Activated naive CD4-positive, alpha-beta T cell treated with anti-CD3 and anti-CD28 coated beads, Interleukin-2, amount 50 U/mL, for 24 hours (primary cell): ENCODE data around the gene NOP14.
"Not testable (repeated sequence)": the region's sequence is repeated elsewhere in the genome, so short reads cannot be mapped to it uniquely, and the experiment has no call there.

Experiments used
- H3K27ac Mint-ChIP-seq: one replicate; pipeline ENCODE4 v1.8.0; 2021; ENCODE audit warnings: mild to moderate bottlenecking, mixed read lengths
- H3K27me3 Mint-ChIP-seq: one replicate; pipeline ENCODE4 v1.8.0; 2021; ENCODE audit warnings: mixed read lengths
- H3K36me3 Mint-ChIP-seq: one replicate; pipeline ENCODE4 v1.8.0; 2021; ENCODE audit warnings: mixed read lengths
- H3K4me1 Mint-ChIP-seq: one replicate; pipeline ENCODE4 v1.8.0; 2021; ENCODE audit warnings: mixed read lengths
- H3K4me3 Mint-ChIP-seq: one replicate; pipeline ENCODE4 v1.8.0; 2021; ENCODE audit warnings: mild to moderate bottlenecking, mixed read lengths
- H3K9me3 Mint-ChIP-seq: one replicate; pipeline ENCODE4 v1.8.0; 2021; ENCODE audit warnings: mixed read lengths

NOP14 gene

DNA sequence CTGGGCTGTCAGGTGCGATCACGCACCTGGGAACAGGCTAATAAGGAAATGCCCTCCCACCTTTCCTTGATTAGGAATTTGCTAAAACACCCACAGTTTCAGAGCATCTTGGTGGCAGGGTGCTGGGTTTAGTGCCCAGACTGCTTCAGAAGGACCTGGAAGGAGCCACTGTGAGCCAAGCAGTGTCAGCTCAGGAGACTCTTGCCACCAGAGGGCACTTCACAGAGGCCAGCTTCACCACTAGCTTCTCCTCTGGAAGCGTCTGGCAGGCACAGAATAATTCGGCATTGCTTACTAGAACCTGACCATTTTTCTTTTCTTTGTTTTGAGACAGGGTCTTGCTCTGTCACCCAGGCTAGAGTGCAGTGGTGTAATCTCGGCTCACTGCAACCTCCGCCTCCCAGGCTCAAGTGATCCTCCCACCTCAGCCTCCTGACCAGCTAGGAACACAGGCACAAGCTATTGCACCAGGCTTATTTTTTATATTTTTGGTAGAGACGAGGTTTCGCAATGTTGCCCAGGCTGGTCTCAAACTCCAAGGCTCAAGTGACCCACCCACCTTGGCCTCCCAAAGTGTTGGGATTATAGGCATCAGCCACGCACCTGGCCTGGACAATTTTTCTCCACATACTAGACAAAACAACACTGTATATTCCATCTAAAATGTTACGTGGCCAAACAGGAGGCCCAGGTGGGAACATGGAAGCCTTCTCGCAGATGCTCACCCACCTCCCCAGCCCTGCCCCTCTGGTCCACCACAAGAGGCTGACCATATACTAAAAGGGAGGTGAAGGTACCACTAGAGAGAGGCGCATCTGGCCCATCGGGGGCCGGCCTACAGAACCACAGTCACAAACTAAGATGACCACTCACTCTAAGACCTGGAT is 14.1 kb downstream of the NOP14 start:
- H3K27me3 Mint-ChIP-seq = no peaks in the 10 kb centered on the region
- H3K4me3 Mint-ChIP-seq = no peak overlapping the region
- no peaks in the 10 kb centered on the region for H3K9me3 Mint-ChIP-seq
- H3K27ac Mint-ChIP-seq = no peak overlapping the region
- peaks cover 23% of the 10 kb centered on the region for H3K36me3 Mint-ChIP-seq
- peaks cover 21% of the 10 kb centered on the region for H3K4me1 Mint-ChIP-seq

DNA sequence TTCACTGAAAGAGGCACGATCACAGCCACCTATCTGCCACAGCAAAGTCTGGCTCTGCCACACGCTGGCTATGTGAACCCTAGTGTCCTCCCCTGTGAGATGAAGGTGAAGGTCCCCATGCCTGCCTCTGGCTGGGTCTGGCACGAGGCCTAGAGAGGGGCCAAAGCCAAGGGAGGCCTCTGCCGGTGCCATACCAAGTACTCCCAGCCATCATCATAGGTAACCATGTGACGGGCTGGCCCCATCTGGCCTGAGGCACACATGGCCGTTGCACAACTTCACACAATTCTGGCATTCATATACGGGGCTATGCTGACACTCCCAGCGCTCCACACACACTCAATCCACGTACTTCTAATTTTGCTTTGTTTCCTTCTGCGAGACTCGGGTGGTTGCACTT is 15.3 kb downstream of the NOP14 start:
- Mint-ChIP-seq H3K4me3 (no peak overlapping the region), H3K36me3 (peaks cover 24% of the 10 kb centered on the region), H3K27me3 (no peaks in the 10 kb centered on the region), H3K27ac (no peak overlapping the region), H3K4me1 (peaks cover 9% of the 10 kb centered on the region), H3K9me3 (no peaks in the 10 kb centered on the region)

DNA sequence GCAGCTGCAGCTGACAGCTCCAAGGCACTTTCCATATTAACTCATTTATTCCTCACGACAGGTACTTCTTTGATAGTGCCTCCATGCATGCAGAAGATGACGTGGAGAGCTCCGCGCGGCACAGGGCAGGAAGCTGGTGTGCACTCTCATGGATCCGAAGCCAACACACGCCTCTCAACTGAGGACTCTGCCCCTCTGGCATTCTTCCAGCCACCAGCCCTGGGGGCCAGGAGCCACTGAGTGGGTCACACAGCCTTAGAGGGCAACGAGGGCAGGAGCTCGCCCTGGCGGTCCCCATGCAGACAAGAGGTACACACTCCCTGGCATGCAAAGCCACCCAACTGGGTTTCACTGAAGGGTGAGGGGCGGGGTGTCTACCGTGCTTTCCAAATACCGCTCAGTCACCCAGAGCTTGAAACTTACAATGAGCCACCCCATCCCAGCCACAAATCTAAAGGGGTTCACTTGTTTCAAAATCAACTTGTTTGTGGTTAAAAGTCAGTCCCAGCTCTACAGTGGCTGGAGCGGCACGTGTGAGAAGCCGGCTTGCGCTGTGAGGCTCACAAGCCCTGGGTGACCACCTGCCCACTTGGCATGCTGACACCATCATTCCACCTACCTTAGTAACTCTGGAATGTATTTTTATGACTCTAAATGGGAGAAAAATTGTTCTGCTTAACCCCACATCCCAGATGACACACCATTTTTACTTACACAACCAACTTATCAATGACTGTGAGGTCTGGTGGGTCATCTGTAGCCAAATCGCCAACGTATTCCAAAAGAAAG is 16.2 kb downstream of the NOP14 start:
- H3K4me1 Mint-ChIP-seq = peaks cover 9% of the 10 kb centered on the region
- no peaks in the 10 kb centered on the region for H3K9me3 Mint-ChIP-seq
- H3K27me3 Mint-ChIP-seq = no peaks in the 10 kb centered on the region
- H3K27ac Mint-ChIP-seq = peak overlapping the region; percentile 17
- no peak overlapping the region for H3K4me3 Mint-ChIP-seq
- H3K36me3 Mint-ChIP-seq = peaks cover 24% of the 10 kb centered on the region

DNA sequence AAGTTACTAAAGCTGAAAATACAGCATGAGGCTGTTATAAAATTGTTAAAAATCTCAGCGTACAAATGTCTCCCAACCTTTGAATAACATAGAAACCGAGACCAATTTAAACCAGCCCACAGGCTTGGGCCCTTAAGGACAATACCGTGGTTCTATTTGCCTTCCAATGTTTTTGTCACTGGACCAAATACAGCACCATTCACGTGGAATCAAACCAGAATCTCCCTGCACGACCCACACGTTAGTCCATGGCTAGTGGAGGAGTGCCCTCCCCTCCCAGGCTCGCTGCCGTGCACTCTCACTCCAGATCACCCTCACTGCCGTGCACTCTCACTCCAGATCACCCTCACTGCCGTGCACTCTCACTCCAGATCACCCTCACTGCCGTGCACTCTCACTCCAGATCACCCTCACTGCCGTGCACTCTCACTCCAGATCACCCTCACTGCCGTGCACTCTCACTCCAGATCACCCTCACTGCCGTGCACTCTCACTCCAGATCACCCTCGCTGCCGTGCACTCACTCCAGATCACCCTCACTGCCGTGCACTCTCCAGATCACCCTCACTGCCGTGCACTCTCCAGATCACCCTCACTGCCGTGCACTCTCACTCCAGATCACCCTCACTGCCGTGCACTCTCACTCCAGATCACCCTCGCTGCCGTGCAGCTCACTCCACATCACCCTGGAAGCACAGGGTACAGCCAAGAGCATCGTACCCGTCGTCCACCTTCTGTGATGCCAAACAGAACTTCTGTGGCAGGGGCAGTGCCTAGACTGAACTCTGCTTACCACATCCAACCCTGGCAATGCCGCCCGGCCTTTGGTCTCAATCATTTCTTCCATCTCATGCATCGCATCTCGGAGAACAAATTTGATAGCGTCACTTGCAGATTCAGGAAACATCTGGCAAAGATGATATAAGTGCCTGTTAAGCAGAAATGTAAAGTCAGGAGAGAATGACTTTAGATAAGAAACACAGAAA is 17.3 kb downstream of the NOP14 start:
- peaks cover 24% of the 10 kb centered on the region for H3K36me3 Mint-ChIP-seq
- not testable (repeated sequence) for H3K9me3 Mint-ChIP-seq, H3K4me1 Mint-ChIP-seq, H3K27me3 Mint-ChIP-seq, H3K4me3 Mint-ChIP-seq
- H3K27ac Mint-ChIP-seq = peak overlapping the region; percentile 41

DNA sequence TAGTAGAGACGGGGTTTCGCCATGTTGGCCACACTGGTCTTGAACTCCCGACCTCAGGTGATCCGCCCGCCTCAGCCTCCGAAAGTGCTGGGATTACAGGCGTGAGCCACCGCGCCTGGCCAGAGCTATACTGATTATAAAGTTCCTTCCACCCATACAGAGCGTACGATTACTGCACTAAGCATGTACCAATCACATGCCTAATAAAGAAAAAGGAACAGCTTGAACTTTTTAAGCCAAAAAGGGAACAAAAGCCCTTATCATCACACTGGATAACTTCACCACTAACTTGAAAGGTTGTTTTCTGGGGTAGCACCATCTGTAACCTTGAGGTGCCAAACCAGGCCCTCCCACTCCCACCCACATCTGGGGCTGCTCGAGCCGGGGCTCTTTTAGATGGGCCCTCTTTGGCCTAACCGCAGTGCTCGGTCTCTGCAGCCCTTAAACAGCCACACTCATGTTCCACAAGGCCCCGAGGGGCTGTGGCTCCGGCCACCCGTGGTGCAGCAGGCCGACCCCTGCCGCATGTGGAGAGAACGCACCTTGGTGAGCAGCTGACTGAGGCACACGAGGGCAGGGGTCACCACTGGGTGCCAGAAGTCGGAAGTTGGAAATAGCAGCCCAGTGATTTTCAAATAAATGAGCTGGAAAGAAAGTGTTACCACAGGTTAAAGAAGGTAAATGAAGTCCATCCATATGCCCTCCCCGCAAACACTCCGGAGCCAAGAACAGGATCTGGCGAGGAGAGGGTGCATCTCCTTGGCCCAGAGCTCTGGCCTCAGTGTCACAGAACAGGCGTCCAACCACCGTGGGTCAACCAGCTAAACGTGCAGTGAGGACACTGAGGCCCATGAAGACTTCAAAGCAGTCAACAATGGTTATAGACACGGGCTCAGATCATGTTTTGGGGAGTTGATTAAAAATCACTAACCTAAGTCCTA is 18.4 kb downstream of the NOP14 start:
- H3K9me3 Mint-ChIP-seq = no peaks in the 10 kb centered on the region
- no peaks in the 10 kb centered on the region for H3K27me3 Mint-ChIP-seq
- no peak overlapping the region for H3K4me3 Mint-ChIP-seq
- no peak overlapping the region for H3K27ac Mint-ChIP-seq
- H3K36me3 Mint-ChIP-seq = peaks cover 19% of the 10 kb centered on the region
- peaks cover under 1% of the 10 kb centered on the region for H3K4me1 Mint-ChIP-seq

DNA sequence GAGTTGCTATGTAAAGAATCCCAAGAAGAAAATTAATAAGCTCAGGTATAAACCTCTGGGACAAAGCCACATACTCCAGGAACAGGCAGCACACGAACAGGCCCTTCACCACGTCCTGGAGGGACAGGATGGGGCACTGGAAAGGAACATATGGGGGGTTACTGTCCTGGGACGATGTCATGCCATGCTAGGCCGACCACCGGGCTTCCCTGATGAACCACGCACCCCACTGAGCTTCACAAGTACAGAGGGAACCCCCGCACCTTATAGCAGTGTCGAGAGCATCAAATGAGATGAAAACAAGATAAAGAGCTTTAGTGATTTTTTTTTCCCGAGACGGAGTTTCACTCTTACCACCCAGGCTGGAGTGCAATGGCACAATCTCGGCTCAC is 19.1 kb downstream of the NOP14 start:
- H3K9me3 Mint-ChIP-seq = no peaks in the 10 kb centered on the region
- H3K27me3 Mint-ChIP-seq = no peaks in the 10 kb centered on the region
- H3K27ac Mint-ChIP-seq = peak overlapping the region; percentile 65
- H3K4me1 Mint-ChIP-seq = no peaks in the 10 kb centered on the region
- no peak overlapping the region for H3K4me3 Mint-ChIP-seq
- H3K36me3 Mint-ChIP-seq = peaks cover 19% of the 10 kb centered on the region

DNA sequence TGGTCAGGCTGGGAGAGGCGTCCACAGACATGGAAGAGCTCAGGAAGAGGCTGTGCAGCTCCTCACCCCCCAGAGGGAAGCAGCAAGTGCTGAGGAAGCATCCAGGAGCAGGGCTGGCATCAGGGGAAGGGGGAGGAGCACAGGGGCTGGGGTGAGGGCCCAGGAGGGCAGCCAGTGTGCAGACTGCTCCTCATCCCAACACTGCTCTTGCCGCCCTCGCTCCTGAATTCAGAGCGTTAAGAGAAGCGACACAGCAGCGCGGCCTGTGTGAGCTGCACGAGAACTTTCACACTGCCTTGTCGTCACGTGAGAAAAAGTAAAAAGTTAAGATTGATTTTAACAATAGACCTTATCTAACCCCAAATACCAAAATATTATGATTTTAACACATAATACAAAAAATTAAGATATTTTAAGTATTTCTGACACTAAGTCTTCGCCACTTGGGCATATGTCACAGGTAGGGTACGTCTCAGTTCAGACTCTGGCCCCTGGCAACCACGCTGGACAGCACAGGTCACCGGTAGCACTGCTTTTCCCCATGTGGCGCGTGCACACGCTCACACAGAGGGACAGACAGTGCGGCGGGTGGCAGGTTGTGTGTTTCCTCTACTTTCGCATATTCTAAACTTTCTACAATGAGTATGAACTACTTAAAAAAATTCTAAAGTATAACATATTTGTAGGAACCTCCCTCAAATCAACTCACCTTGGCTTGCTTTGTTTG is 19.7 kb downstream of the NOP14 start:
- Mint-ChIP-seq H3K36me3 (peaks cover 17% of the 10 kb centered on the region), H3K27ac (no peak overlapping the region), H3K4me3 (no peak overlapping the region), H3K27me3 (no peaks in the 10 kb centered on the region), H3K4me1 (no peaks in the 10 kb centered on the region), H3K9me3 (no peaks in the 10 kb centered on the region)

DNA sequence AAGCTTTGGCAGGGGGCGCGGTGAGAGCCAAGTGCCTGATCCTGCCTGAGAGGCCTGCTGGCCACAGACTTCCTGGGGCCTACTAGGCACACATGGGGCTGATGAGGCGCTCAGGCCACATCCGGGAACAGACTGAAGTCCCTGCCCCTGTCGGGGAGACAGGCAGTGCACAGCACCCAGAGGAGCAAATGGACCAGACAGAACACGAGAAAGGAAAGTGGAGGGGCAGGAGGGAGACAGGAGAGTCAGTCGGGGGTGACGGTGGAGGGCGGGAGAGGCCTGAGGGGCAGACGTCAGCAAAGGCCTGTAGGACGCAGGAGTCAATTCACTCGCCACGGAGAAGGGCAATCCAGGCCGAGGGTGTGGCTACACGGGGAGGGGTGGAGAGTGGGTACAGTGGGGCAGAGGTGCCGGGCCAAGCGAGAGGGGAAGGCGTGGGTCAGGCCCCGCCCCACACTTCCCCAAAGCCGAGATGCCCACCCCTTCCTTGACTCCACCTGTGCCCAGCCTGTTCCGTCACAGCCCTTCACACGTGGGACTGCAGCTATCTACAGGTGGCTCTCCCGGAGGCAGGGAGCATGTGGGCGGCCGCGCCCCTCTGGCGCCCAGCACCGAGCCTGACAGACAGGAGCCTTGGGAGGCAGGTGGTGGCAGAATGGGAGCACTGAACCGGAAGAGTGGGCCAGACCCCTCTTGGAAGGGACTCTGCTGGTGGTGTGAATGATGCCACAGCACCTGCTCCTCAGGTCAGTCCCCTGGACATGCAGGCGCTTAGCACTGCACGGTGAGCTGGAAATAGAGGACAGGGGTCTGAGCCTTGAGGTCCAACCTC is 20.5 kb downstream of the NOP14 start:
- no peaks in the 10 kb centered on the region for H3K9me3 Mint-ChIP-seq
- no peak overlapping the region for H3K4me3 Mint-ChIP-seq
- no peaks in the 10 kb centered on the region for H3K27me3 Mint-ChIP-seq
- no peak overlapping the region for H3K27ac Mint-ChIP-seq
- H3K36me3 Mint-ChIP-seq = peaks cover 16% of the 10 kb centered on the region
- H3K4me1 Mint-ChIP-seq = peaks cover under 1% of the 10 kb centered on the region

DNA sequence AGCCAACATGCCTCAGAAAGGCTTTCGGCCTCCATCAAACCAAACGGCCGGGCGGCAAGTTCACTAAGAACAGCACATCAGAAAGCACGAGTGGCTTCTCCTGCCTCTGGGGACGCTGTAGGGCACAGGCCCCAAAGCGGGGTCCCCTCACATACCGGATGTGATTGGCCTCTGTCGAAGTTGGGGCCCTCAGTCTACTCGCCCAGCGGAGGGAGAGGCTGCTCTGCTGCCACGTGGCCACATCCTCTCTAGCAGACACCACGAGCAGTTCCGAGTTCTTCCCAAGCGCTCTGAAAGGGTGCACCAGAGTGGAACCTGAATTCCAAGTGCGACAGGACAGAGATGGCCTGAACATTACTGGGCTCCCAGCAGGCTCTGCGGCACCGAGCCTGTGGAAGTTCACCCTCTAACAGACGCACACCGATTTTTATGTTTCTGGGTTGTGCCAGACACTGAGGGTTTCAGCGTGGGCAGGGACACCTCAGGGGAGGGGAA is 21.1 kb downstream of the NOP14 start:
- Mint-ChIP-seq H3K36me3 (peaks cover 16% of the 10 kb centered on the region), H3K27ac (no peak overlapping the region), H3K4me1 (peaks cover 6% of the 10 kb centered on the region), H3K9me3 (no peaks in the 10 kb centered on the region), H3K27me3 (no peaks in the 10 kb centered on the region), H3K4me3 (no peak overlapping the region)

DNA sequence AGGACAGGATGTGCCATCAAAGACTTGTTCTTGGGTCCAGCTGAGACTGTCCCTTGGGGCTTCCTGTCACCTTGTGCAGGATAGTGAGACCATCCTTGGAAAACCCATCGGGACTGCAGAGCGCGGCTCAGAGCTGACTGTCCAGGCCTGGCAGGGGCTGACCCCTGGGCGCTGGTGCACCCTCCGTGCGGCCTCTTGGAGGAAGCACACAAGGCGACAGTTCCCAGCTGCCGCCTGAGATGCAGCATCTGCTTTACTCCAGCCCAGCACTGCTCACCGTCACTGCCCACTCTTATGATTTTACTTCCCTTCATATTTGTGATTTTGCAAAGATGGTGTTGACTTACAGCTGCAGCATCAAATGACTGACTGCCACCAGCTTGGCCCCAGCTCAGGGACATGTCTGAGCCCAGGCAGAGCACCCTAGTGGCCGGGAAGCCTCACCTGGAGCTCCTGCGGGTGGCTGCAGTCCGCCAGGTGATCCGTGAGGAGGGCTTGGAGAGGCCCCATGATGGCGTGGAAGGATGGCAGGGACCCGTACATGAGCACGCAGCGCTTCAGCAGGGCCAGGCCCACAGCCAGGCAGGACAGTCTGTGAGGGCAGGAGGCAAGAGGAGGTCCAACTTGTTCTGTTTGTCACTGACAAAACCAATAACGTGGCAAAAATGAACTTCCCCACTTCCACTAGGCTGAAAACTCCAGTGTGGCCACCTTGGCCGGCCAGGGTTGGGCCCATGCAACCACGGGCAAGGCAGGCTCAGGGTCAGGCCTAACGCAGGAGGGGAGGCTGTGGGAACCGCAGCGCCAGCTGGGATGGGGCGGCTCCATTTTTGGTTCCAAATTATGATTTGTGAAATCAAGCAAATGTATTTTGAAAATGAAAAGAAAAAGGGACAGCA is 21.8 kb downstream of the NOP14 start:
- Mint-ChIP-seq H3K27ac (peak overlapping the region; percentile 30), H3K36me3 (peaks cover 11% of the 10 kb centered on the region), H3K4me1 (peaks cover 13% of the 10 kb centered on the region), H3K9me3 (no peaks in the 10 kb centered on the region), H3K27me3 (no peaks in the 10 kb centered on the region), H3K4me3 (no peak overlapping the region)

DNA sequence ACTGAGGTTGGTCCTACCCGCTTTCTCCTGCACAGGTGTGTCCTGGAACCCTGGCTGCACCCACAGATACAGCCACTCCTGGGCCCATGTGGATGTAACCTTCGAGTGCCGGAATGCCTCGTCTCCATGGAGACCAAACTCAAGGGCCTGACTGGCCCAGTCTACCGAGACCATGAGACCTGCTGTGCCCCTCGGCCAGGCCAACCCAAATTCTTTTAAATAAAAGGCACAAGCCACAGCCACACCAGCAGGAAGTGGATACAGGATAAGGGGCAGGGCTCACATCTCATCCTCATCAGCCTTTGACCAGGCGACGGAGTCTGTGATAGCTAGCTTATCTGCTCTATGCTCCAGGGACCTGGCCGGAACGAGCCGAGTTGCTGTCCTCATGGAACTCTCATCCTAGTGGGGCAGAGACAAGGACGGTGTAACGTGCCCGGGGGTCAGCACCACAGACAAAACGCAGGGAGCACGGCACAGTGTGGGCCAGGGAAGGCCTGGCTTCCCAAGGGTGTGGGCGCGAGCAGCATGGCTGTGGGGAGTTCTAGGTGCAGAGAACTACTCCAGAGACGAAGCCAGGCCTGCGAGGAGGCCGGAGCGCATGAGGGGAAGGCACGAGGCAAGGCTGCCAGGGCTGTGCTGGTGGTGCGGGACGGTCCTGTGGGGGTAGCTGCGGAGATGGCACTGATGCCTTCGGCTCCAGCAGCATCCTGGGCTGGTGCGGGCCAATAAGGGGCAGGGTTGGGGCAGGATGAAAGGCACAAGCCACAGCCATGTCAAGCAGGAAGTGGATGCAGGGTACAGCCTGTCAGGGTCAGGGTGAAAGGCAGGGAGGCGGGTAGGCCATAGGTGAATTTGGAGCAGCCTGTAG is 22.7 kb downstream of the NOP14 start:
- H3K4me1 Mint-ChIP-seq = peaks cover 21% of the 10 kb centered on the region
- H3K27me3 Mint-ChIP-seq = no peaks in the 10 kb centered on the region
- no peaks in the 10 kb centered on the region for H3K9me3 Mint-ChIP-seq
- H3K4me3 Mint-ChIP-seq = no peak overlapping the region
- no peak overlapping the region for H3K27ac Mint-ChIP-seq
- H3K36me3 Mint-ChIP-seq = peaks cover 7% of the 10 kb centered on the region
